Nephron (organoid): ENCODE results near the gene LRP10.

Experiments used
- H3K27ac Mint-ChIP-seq, 3 experiments: 2 replicates each; pipeline ENCODE4 v1.8.0; 2020; ENCODE audit warnings: mixed read lengths in 3 of 3, mild to moderate bottlenecking in 2 of 3, moderate library complexity in 1 of 3
- H3K27me3 Mint-ChIP-seq: 2 replicates; pipeline ENCODE4 v1.8.0; 2021; ENCODE audit warnings: low read depth, mild to moderate bottlenecking, moderate library complexity, mixed read lengths
- H3K36me3 Mint-ChIP-seq: 2 replicates; pipeline ENCODE4 v1.8.0; 2020; ENCODE audit warnings: low read depth, mixed read lengths
- H3K4me1 Mint-ChIP-seq: 2 replicates; pipeline ENCODE4 v1.8.0; 2020; ENCODE audit warnings: mixed read lengths
- H3K4me3 Mint-ChIP-seq, 3 experiments: 2 replicates each; pipeline ENCODE4 v1.8.0; 2020; ENCODE audit warnings: mild to moderate bottlenecking in 3 of 3, mixed read lengths in 3 of 3, moderate library complexity in 2 of 3
- H3K9me3 Mint-ChIP-seq: 2 replicates; pipeline ENCODE4 v1.8.0; 2020; ENCODE audit warnings: mixed read lengths
- CTCF ChIP-seq, 3 experiments: fragments of 200-600 bp; sonication (generic); IDR thresholded peaks; one replicate each; pipeline ENCODE4 v1.5.0; 2021; ENCODE audit warnings: antibody characterized with exemption in 3 of 3; ENCODE audit not compliant: unreplicated experiment in 3 of 3

Gene LRP10

GRCh38 chr14:22842211-22843122 is 29.1 kb upstream of the LRP10 start:
- no peak for TF ChIP-seq CTCF (IDR thresholded peaks at IDR 0.05; ENCODE audit: unreplicated experiment in 3 of 3)
- H3K36me3 Mint-ChIP-seq = peaks cover 62% of the 10 kb centered on the region
- H3K27ac Mint-ChIP-seq = peak overlapping the region in 1 of 3 experiments; percentile 25
- H3K4me3 Mint-ChIP-seq = no peak overlapping the region
- no peaks in the 10 kb centered on the region for H3K27me3 Mint-ChIP-seq
- peaks cover 32% of the 10 kb centered on the region for H3K4me1 Mint-ChIP-seq
- no peaks in the 10 kb centered on the region for H3K9me3 Mint-ChIP-seq

GRCh38 chr14:22843123-22843925 is 28.2 kb upstream of the LRP10 start:
- Mint-ChIP-seq H3K9me3 (no peaks in the 10 kb centered on the region), H3K4me1 (peaks cover 41% of the 10 kb centered on the region), H3K4me3 (no peak overlapping the region), H3K27me3 (no peaks in the 10 kb centered on the region), H3K27ac (peak overlapping the region in 2 of 3 experiments; percentile 16 to 25), H3K36me3 (peaks cover 66% of the 10 kb centered on the region)
- TF ChIP-seq CTCF (IDR thresholded peaks at IDR 0.05; ENCODE audit: unreplicated experiment in 3 of 3) = no peak

GRCh38 chr14:22844221-22845102 is 27.1 kb upstream of the LRP10 start:
- Mint-ChIP-seq H3K4me3 (no peak overlapping the region), H3K4me1 (peaks cover 46% of the 10 kb centered on the region), H3K27ac (peak overlapping the region; percentile 82 to 92 (median 83)), H3K27me3 (no peaks in the 10 kb centered on the region), H3K9me3 (no peaks in the 10 kb centered on the region), H3K36me3 (peaks cover 61% of the 10 kb centered on the region)
- TF ChIP-seq CTCF (IDR thresholded peaks at IDR 0.05; ENCODE audit: unreplicated experiment in 3 of 3) = no peak

- TF ChIP-seq CTCF (IDR thresholded peaks at IDR 0.05; ENCODE audit: unreplicated experiment in 3 of 3) = no peak
- peaks cover 58% of the 10 kb centered on the region for H3K36me3 Mint-ChIP-seq
- no peaks in the 10 kb centered on the region for H3K9me3 Mint-ChIP-seq
- no peak overlapping the region for H3K4me3 Mint-ChIP-seq
- peaks cover 49% of the 10 kb centered on the region for H3K4me1 Mint-ChIP-seq
- peak overlapping the region in 2 of 3 experiments; percentile 82 to 92 for H3K27ac Mint-ChIP-seq
- H3K27me3 Mint-ChIP-seq = no peaks in the 10 kb centered on the region
Measured at GRCh38 chr14:22845103-22845394, 26.5 kb upstream of the LRP10 start.

- TF ChIP-seq CTCF (IDR thresholded peaks at IDR 0.05; ENCODE audit: unreplicated experiment in 3 of 3) = no peak
- peaks cover 55% of the 10 kb centered on the region for H3K4me1 Mint-ChIP-seq
- peak overlapping the region in 1 of 3 experiments; percentile 19 for H3K4me3 Mint-ChIP-seq
- peak overlapping the region; percentile 82 to 92 (median 82) for H3K27ac Mint-ChIP-seq
- peaks cover 55% of the 10 kb centered on the region for H3K36me3 Mint-ChIP-seq
- no peaks in the 10 kb centered on the region for H3K9me3 Mint-ChIP-seq
- no peaks in the 10 kb centered on the region for H3K27me3 Mint-ChIP-seq
Measured at GRCh38 chr14:22845821-22846625, 25.5 kb upstream of the LRP10 start.
